NCI-H345 treated with DMSO at 0.1 percent for 48 hours (cell line): ENCODE data around the gene HTATIP2.
"Not testable (repeated sequence)": the region's sequence is repeated elsewhere in the genome, so short reads cannot be mapped to it uniquely, and the experiment has no call there.

Experiments
- DNase-seq: peaks from one replicate; lab custom pipeline; 2025; ENCODE audit not compliant: unreplicated experiment; lab: John Stamatoyannopoulos, UW

HTATIP2 gene

GRCh38 chr11:20363500-20364340 lies at the start of gene HTATIP2:
HTATIP2 (plus strand) TSS chr11:20363714; CDS start chr11:20364238, 524 bp downstream.
- peak; percentile 39 for DNase-seq

DNA sequence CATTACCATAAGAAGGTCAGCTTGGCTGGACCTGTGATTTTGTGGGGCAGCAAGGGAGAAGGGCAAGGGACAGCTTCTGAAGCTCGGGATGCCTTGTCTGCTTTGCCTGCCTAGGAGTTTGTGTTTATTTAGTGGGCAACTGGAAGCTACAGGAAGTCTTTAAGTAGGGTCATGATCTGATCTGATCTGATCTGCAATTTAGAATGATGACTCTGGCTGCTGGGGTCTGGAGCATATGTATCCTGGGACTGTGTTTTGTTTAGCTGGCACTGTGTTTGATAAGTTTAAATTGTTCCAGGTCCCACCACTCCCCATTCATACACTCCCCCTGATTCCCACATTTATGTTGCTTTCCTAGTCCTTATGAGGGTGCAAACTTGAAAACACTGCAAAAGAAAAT lies 47.7 kb upstream of the HTATIP2 start:
- DNase-seq, result no peak

DNA sequence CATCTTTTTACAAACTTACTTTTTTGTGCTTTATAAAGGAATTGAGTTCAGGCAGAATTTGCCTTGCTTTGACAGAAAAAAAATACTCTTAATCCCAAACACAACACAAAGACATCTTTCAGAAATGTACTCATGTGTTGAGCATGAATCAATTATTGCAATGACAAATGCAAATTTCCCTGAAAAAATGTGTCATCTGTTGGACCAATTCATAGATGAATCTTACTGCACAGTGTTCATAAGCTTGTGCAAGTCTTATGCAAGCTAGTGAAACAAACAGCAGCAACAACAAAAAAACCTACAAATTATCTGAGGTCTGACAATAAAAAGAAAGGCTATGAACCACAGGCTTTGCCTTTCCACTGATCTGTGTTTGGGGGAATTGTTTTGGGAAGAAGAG lies 42.3 kb upstream of the HTATIP2 start:
- no peak for DNase-seq

- no peak for DNase-seq
Observed at GRCh38 chr11:20327377-20327935, 36.1 kb upstream of the HTATIP2 start.

DNA sequence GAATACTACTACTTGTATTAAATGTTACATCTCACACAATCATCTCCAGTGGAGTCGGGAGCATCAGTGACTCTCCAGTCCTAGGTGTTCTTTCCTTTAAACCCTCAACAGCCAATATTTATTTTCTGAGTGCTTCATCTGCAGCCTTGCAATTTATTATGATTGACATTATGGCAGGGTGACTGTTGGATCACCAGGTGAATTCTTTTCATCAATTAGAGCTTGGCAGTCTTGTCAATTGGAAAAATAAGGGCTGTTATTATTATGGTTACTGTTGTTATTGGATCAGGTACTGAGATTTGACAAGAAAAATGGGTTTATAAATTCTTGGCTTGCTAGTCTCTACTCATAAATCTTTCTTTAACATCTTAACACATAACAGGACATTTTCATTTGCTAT lies 27.5 kb upstream of the HTATIP2 start:
- DNase-seq, result no peak

GRCh38 chr11:20337526-20338154 lies 25.9 kb upstream of the HTATIP2 start:
- peak; percentile 32 for DNase-seq

DNA sequence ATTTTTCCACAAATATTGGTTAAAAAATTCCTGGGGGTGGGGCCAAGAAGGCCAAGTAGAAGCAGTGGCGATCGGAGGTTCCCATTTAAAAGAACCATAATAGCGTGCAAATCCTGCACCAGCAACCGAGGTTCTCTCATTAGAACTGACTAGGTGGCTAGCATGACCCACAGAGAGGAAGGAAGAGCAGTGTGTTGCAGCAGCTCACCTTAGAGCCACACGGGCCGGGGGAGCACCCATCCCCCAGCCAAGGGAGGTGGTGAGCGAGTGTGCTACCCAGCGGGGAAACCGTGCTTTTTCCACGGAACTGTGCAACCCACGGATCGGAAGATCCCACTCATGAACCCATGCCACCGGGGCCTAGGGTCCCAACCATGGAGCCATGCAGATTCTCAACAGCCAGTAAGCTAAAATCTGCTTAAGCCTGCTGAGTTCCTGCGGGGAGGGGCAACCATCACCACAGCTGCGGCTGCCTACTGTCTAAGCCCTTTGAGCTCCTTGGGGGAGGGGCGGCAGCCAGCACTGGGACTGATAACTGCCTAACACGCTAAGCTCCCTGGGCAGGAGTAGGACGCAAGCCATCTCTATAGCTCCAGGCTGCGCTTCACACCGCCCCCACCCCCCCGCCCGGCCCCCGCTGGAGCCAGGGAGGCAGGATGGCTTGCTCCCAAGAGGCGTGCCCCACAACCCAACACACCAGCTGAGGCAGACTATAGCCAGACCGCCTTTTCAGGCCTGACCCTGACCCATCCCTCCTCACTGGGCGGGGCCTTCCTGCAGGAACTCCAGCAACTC lies 21.0 kb upstream of the HTATIP2 start:
- no peak for DNase-seq

- DNase-seq, result no peak
Observed at GRCh38 chr11:20351136-20351535, 12.4 kb upstream of the HTATIP2 start.

DNA sequence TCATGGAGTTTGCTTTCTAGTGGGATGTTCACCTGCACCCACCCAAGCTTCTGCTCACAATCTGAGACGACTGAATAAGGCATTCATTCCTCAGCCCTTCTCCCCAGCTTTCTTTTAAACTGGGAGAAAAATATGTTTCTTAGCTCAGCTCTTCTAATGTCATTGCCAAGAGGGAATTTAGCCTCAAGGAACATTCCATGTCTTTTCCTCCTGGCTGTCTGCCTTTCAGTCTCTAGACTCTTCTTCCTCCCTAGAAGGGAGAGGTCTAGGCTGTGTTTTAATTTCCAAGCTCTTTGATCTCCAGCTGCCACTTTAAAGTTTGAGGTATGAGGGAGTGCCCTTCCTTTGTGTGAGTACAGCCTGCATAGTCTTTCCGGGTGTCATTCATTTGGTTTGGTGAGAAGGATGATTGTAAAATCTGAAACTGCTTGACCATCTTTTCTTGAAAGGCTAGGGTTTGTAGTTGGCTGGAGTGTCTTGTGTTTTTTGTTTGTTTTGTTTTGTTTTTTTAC lies 11.7 kb upstream of the HTATIP2 start:
- DNase-seq, result no peak

- peak; percentile 53 for DNase-seq
Observed at GRCh38 chr11:20353829-20354434, 9.6 kb upstream of the HTATIP2 start.

GRCh38 chr11:20355221-20356219 lies 8.0 kb upstream of the HTATIP2 start:
- DNase-seq, result peak; percentile 6

- DNase-seq, result no peak
Observed at GRCh38 chr11:20357150-20357549, 6.4 kb upstream of the HTATIP2 start.

DNA sequence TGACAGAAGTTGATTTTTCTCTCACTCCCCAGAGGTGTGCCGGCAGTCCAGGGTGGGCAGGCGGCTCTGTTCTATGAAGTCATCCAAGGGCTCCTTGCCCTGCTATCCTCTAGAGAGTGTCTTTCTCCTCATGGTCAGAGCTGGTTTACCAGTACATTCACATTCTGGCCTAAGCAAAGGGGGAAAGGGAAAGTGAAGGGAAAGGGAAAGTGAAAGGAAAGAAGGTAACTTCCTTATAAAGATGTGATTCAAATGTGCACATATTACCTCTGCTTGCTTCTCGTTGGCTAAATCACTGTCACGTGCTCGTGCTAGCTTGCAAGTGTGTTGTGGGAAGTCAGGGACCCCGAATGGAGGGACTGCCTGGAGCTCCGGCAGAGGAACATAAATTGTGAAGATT lies 2.9 kb upstream of the HTATIP2 start:
- no peak for DNase-seq

GRCh38 chr11:20362481-20362880 lies 1.0 kb upstream of the HTATIP2 start:
- no peak for DNase-seq

DNA sequence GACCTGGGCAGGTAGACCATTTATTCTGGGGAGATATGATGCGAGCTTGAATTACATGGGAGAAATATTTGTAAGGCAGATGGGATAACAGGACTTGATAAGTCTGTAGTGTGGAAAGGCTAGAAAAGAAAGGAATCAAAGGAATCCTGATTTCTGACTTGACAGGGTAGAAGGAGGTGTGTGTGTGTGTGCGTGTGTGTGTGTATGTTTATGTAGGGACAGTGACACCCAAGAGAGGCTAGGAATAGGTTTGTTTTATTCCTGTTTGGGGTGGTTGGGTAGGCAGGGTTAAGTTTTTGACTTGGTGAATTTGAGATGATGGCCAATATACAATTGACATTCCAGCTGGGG lies 390 bp upstream of the HTATIP2 start:
- DNase-seq, result no peak

DNA sequence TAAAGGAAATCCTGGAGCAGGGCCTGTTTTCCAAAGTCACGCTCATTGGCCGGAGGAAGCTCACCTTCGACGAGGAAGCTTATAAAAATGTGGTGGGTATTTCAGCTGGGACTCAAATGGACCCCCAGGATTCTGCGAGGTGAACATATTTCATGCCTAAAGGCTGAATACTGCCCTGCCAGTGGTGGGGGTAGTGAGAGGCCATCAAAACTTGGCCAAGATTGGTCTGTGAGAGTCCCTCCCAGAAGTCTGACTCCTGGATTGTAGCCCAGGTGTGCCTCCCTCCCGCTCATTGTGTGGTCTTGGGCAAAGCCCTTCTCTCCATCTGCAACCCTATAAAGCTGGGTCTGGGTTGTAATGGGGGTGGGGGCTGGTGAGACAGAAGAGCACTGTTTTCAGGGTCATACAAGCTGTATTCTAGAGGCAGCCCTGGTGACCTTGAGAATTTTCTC lies 853 bp downstream of the HTATIP2 start:
- DNase-seq, result no peak

DNA sequence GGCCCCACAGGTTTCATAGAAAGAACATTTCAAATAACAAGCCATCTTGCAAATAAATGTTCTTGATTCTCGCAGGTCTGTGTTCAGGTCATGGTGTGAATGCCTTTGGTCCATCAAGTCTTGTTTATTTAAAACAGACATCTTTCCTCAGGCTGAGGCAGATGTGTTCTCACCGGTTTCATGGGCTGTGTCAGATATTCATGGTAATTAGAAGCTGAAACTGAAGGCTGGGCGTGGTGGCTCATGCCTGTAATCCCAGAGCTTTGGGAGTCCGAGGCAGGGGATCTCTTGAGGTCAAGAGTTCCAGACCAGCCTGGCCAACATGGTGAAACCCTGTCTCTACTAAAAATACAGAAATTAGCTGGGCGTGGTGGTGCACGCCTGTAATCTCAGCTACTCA lies 2.0 kb downstream of the HTATIP2 start:
- DNase-seq, result not testable (repeated sequence)

- DNase-seq, result no peak
Observed at GRCh38 chr11:20367313-20367948, 3.9 kb downstream of the HTATIP2 start.

DNA sequence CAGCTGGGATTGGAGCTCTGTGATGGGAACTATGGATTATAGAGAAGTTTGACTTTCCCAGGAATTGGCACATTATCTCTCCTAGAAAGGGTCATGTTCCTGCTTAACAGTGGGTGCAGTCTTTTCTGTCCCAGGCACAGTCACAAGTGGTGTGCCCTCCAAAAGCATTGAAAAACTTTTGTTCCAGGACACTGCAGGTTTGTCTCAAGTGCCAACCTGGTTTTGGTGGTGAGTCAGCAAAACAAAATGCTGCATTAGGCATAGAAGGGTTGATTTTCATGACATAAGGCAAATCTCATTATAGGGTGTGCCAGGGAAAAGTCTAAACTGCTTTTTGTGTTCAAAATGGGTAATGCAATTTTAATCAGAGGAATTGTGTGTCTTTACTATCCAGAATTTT lies 4.9 kb downstream of the HTATIP2 start:
- DNase-seq, result no peak
